ENCODE measurements around the gene MN1. TPM values are rescaled to one million over a fixed set of nuclear protein-coding genes. Genes with fewer than 3 reads are reported as not detected.

Gene MN1
- total and polyA plus RNA-seq, 8 donors, result 0.50 to 6.4 (median 2.8) TPM

- Histone ChIP-seq H3K27ac (no peak overlapping the region), H3K36me3 (peaks cover 0 to 7% (median 3%) of the 10 kb centered on the region in 4 donors), H3K27me3 (no peaks in the 10 kb centered on the region), H3K9me3 (no peaks in the 10 kb centered on the region), H3K4me1 (peaks cover 0 to 6% (median 3%) of the 10 kb centered on the region in 4 donors), H3K4me3 (no peak overlapping the region)
- intact Hi-C loops (cut with DNase I; ENCODE audit: low total_unique reads), result no loop called here
- TF ChIP-seq CTCF (IDR thresholded peaks at IDR 0.05) (no peak), POLR2AphosphoS5 (IDR thresholded peaks at IDR 0.05) (no peak), EP300 (IDR thresholded peaks at IDR 0.05) (no peak), POLR2A (IDR thresholded peaks at IDR 0.05) (no peak)
- no peak for DNase-seq
- WGBS, 5 donors, result 76 to 85% (median 83%) methylated on average over 15 of the region's 15 CpGs
These were observed 35.8 kb downstream of the MN1 start for GRCh38 chr22:27765706-27766291.

GRCh38 chr22:27764722-27765236, 36.8 kb downstream of the MN1 start:
- no peak for DNase-seq
- intact Hi-C loops (cut with DNase I; ENCODE audit: low total_unique reads), result no loop called here
- no peaks in the 10 kb centered on the region for H3K27me3 ChIP-seq
- 84 to 89% (median 86%) methylated on average over 3 of the region's 3 CpGs for WGBS, 5 donors
- no peak overlapping the region for H3K27ac ChIP-seq
- H3K4me1 ChIP-seq, result peaks cover 0 to 6% (median 3%) of the 10 kb centered on the region in 4 donors
- H3K4me3 ChIP-seq, result no peak overlapping the region
- H3K36me3 ChIP-seq, result peaks cover 0 to 7% (median 3%) of the 10 kb centered on the region in 4 donors
- H3K9me3 ChIP-seq, result no peaks in the 10 kb centered on the region
- no peak for TF ChIP-seq CTCF (IDR thresholded peaks at IDR 0.05)
- no peak for TF ChIP-seq POLR2AphosphoS5 (IDR thresholded peaks at IDR 0.05)
- TF ChIP-seq POLR2A (IDR thresholded peaks at IDR 0.05), result no peak
- TF ChIP-seq EP300 (IDR thresholded peaks at IDR 0.05), result no peak

- Histone ChIP-seq H3K36me3 (peaks cover 0 to 7% (median 3%) of the 10 kb centered on the region in 4 donors), H3K27me3 (no peaks in the 10 kb centered on the region), H3K4me3 (no peak overlapping the region), H3K9me3 (no peaks in the 10 kb centered on the region), H3K27ac (no peak overlapping the region), H3K4me1 (peaks cover 0 to 6% (median 3%) of the 10 kb centered on the region in 4 donors)
- TF ChIP-seq POLR2A (IDR thresholded peaks at IDR 0.05) (no peak), EP300 (IDR thresholded peaks at IDR 0.05) (no peak), CTCF (IDR thresholded peaks at IDR 0.05) (no peak), POLR2AphosphoS5 (IDR thresholded peaks at IDR 0.05) (no peak)
- WGBS, 5 donors, result 74 to 84% (median 77%) methylated on average over 15 of the region's 15 CpGs
- DNase-seq, result no peak
- intact Hi-C loops (cut with DNase I; ENCODE audit: low total_unique reads), result no loop called here
These were observed 39.9 kb downstream of the MN1 start for GRCh38 chr22:27761665-27762064.

DNA sequence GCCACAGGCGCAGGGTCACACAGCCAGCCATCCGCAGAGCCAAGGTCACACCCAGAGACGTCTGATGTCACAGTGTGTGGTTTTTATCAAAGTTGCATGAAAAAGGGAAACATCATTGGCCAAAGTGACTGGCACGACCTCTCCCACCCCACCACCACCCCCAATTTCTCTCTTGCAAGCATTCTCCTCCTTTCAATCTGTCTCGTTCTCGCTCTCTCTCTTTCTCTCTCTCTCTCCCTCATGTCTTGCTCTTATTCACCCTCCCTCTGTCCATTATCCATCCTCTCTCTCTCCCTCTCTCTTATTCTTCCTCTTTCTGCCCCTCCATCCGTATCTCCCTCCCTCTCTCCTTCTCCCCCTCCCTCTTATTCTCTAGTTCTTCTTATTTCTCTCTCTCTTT, 40.6 kb downstream of the MN1 start:
- H3K4me3 ChIP-seq, result no peak overlapping the region
- DNase-seq, result no peak
- H3K36me3 ChIP-seq, result peaks cover 0 to 6% (median 3%) of the 10 kb centered on the region in 4 donors
- no peak overlapping the region for H3K27ac ChIP-seq
- H3K27me3 ChIP-seq, result no peaks in the 10 kb centered on the region
- no peaks in the 10 kb centered on the region for H3K9me3 ChIP-seq
- H3K4me1 ChIP-seq, result peaks cover 0 to 6% (median 3%) of the 10 kb centered on the region in 4 donors
- WGBS, 5 donors, result 61 to 79% (median 77%) methylated on average over 7 of the region's 7 CpGs
- intact Hi-C loops (cut with DNase I; ENCODE audit: low total_unique reads), result no loop called here
- no peak for TF ChIP-seq POLR2A (IDR thresholded peaks at IDR 0.05)
- no peak for TF ChIP-seq CTCF (IDR thresholded peaks at IDR 0.05)
- TF ChIP-seq POLR2AphosphoS5 (IDR thresholded peaks at IDR 0.05), result no peak
- no peak for TF ChIP-seq EP300 (IDR thresholded peaks at IDR 0.05)
